WERI-Rb-1 (cell line): Measurements from ENCODE around the gene KLF13.
A peak's percentile ranks its signal among the peaks of the same experiment; 100 is the strongest.

Experiments
- DNase-seq: peaks from one replicate; pipeline ENCODE4 v3.0.0-alpha.2; 2020
- H3K27ac ChIP-seq: fragments of 250-450 bp; sonication (Bioruptor Pico); 2 replicates; pipeline ENCODE4 v1.5.1; 2020; ENCODE audit warnings: mild to moderate bottlenecking, moderate library complexity
- H3K27me3 ChIP-seq: fragments of 250-450 bp; sonication (Bioruptor Pico); 2 replicates; pipeline ENCODE4 v1.5.1; 2021; ENCODE audit warnings: mild to moderate bottlenecking, low read depth, moderate library complexity; ENCODE audit not compliant: insufficient read depth, severe bottlenecking
- H3K36me3 ChIP-seq: fragments of 250-450 bp; sonication (Bioruptor Pico); 2 replicates; pipeline ENCODE4 v1.5.1; 2020; ENCODE audit warnings: mild to moderate bottlenecking, moderate library complexity
- H3K4me3 ChIP-seq: 2 replicates; pipeline ENCODE4 v1.5.1; 2011; ENCODE audit warnings: low read depth, mild to moderate bottlenecking, control low read depth, low read length
- H3K9me3 ChIP-seq: fragments of 250-450 bp; sonication (Bioruptor Pico); 2 replicates; pipeline ENCODE4 v1.5.1; 2021; ENCODE audit warnings: mild to moderate bottlenecking, moderate library complexity; ENCODE audit not compliant: severe bottlenecking
- CTCF ChIP-seq: IDR thresholded peaks from 2 replicates; pipeline ENCODE4 v1.5.1; 2011; ENCODE audit warnings: low read depth, mild to moderate bottlenecking, control low read depth, inconsistent platforms, low read length

KLF13 gene

GRCh38 chr15:31326156-31326874 is at the start of gene KLF13:
Gene KLF13, plus strand, starts transcription at chr15:31326835. Its CDS starts 378 bp downstream, at chr15:31327213.
- Histone ChIP-seq H3K27ac (peak within 1 kb of the TSS; percentile 92), H3K36me3 (no peaks in the 10 kb centered on the region), H3K27me3 (no peaks in the 10 kb centered on the region), H3K4me3 (peak within 1 kb of the TSS; percentile 68), H3K9me3 (peaks cover under 1% of the 10 kb centered on the region)
- no peak for TF ChIP-seq CTCF
- DNase-seq: peak; percentile 97

- DNase-seq: no peak
- no peak for TF ChIP-seq CTCF
- Histone ChIP-seq H3K36me3 (no peaks in the 10 kb centered on the region), H3K27me3 (no peaks in the 10 kb centered on the region), H3K9me3 (no peaks in the 10 kb centered on the region), H3K4me3 (no peak overlapping the region), H3K27ac (peak overlapping the region; percentile 91)
Measured at GRCh38 chr15:31277335-31278060, 49.1 kb upstream of the KLF13 start.

GRCh38 chr15:31278061-31278445 is 48.6 kb upstream of the KLF13 start:
- H3K36me3 ChIP-seq: no peaks in the 10 kb centered on the region
- no peak for DNase-seq
- 0 out of 2 replicates have a peak, but pooled peaks have one; percentile 16 for TF ChIP-seq CTCF
- H3K9me3 ChIP-seq: no peaks in the 10 kb centered on the region
- no peaks in the 10 kb centered on the region for H3K27me3 ChIP-seq
- no peak overlapping the region for H3K4me3 ChIP-seq
- H3K27ac ChIP-seq: peak overlapping the region; percentile 91

GRCh38 chr15:31278544-31279220 is 48.0 kb upstream of the KLF13 start:
- Histone ChIP-seq H3K4me3 (no peak overlapping the region), H3K36me3 (no peaks in the 10 kb centered on the region), H3K27me3 (no peaks in the 10 kb centered on the region), H3K27ac (peak overlapping the region; percentile 91), H3K9me3 (no peaks in the 10 kb centered on the region)
- no peak for DNase-seq
- 0 out of 2 replicates have a peak, but pooled peaks have one; percentile 8 for TF ChIP-seq CTCF

- H3K36me3 ChIP-seq: no peaks in the 10 kb centered on the region
- no peaks in the 10 kb centered on the region for H3K9me3 ChIP-seq
- no peak for DNase-seq
- no peak overlapping the region for H3K4me3 ChIP-seq
- no peak for TF ChIP-seq CTCF
- H3K27me3 ChIP-seq: no peaks in the 10 kb centered on the region
- H3K27ac ChIP-seq: peak overlapping the region; percentile 65
Measured at GRCh38 chr15:31279221-31280045, 47.2 kb upstream of the KLF13 start.
